ENCODE data around the gene INKA2.
"Not testable (repeated sequence)": the region's sequence is repeated elsewhere in the genome, so short reads cannot be mapped to it uniquely, and the experiment has no call there.

The INKA2 gene

DNA sequence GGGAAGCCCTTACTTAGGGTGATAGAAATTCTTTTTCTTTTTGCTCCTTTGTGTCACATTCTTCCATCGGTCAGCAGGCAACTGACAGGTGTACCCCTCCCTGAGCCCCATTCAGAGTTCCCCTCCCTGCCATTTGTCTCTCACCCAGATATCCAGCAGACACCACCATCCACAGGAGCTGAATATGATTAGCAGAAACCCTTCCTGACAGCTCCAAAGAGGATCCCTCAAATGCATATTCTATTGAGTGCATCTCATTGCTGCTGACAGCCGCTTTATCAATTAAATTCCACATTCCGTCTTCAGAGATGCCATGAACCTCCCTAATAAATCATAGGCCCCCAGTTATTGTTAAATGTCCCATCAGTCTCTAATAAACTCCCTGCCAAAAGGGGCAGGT is 10.4 kb upstream of the INKA2 start:
- DNase-seq = no peak

DNA sequence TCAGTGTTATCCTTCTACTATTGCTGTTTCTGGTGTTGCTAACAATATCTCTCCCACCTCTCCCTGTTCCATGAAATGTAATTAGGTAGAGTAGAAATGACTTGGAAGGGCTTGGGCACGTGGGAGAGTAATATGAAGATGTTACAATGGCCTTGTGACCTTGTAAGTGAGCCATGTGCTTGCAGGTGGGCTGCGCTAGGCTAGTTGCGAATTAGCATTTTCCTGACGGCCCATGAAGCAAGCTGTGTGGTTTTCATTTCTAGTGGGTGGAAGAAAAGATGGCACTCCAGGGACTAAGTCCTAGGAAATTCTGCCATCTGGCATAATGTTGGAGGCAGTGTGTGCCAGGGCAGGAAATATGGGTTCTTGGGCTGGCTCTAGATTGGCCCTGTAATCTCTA is 8.8 kb upstream of the INKA2 start:
- DNase-seq = no peak

- peak; percentile 19 for DNase-seq
These were observed 8.1 kb upstream of the INKA2 start for GRCh38 chr1:111747282-111747734.

DNA sequence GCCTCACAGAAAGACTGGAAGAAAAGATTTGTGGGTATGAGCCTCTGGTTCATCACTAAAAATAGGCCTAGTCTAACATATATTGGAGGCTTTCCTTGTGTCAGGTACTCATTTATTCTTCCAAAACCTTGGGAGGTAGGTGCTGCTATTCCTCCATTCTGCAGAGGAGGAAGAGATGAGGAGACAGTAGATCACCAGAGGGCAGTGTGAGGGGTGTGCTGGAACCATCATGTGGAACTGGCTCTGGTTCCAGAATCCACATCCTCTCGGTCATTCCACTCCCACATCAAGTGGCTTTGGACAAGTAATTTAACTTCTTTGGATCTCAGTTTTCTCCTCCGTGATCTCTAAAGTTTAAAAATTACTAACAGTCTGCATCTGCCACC is 7.4 kb upstream of the INKA2 start:
- DNase-seq = no peak

DNA sequence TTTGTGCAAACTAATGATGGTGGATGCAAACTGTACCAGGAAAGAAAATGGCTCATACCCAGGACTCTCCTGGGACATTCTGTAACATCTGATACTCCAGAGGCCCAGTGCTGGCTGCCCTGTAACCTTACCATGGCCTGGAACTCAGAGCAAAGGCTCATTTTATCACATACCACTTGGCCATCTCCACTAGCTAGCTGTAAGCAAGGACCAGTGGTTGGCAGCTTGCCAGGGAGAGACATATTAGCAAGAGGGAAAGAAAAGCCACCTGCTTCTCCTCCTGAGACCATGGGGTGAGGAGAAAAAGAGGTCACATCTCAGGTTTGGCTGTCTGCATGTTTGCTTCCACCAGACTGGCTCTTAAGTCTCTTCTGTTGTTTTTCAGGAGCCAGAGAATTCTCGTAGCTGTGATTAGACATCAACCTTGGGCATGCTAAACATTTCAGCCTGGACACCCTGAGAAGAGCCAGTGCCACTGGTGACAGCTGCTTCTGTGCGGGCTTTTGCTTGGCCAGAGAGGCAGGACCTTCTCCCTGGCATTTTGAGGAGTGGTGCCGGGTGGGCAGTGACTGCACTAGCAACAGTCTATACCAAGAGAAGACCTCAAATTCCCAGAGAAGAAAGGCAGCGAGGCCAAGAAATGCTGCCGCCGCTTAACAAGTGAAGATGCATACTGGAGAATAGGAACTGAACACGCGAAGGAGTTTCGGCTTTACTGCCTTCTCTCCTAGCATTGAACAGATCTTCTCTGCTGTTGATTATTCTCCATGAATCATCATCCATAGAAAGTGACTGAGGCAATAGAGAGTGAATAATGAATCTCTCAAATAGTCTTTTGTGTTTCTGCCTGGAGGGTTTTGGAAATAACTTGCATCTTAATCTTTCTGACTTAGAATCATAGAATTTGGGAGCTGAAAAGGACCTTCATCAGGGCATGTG is 6.7 kb upstream of the INKA2 start:
- DNase-seq = peak; percentile 19

DNA sequence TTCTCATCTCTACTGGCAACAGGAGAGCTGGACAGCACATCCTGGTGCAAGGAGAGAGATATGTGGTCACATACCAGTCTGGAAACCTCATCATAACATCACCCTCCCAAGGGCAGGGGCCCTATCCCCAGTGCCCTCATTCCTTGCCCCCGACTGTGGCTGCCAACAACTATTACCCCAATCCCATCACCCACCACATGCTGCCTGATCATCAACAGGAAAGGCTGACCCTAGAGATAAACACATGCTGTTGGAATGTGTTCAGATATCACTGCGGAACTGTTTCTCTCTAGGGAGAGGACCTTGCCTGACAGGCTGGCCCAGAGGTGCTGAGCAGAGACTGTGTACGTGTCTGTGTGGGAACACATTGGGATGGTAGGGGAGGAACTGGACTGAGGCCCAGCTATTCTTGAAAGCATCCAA is 4.5 kb upstream of the INKA2 start:
- no peak for DNase-seq

GRCh38 chr1:111742938-111743549 is 3.8 kb upstream of the INKA2 start:
- no peak for DNase-seq

GRCh38 chr1:111742292-111742691 is 3.1 kb upstream of the INKA2 start:
- not testable (repeated sequence) for DNase-seq

- DNase-seq = peak; percentile 46
These were observed 950 bp upstream of the INKA2 start for GRCh38 chr1:111739925-111740765.

DNA sequence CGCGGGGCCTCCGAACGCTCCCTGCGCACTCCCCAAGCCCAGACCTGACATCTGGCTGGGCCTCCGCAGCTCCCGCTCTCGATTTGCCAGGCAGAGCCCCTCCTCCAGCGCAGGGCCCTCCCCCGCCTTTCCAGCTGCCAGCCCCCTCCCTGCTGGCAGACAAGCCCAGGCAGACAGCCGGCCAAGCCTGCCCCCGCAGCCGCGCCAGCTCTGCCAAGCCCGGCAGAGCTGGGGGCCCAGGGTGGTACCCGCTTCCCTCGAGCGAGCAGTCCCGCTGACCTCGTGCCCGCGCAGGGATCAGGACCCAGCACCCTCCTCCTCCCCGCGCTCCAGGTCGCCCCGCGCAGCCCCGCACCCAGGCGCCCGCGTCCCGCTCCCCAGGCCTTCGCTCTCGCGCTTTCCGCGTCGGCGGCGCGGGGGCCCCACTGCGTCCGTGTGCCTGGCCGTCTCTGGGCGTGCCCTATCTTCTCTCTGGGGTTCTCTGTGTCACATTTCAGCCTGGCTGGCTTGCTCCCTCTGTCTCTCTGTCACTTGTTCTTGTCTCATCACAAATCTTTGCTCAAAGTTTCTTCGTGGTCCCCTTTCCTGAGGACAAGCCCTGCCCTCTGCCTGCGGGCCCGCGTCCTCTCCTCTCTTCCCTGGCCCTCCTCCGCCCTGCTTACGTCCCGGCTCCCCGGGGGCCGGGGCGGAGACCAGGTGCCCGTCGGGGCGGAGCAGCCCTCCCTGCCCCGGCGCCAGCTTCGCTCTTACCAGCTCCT is 580 bp downstream of the INKA2 start:
- peak; percentile 84 for DNase-seq

DNA sequence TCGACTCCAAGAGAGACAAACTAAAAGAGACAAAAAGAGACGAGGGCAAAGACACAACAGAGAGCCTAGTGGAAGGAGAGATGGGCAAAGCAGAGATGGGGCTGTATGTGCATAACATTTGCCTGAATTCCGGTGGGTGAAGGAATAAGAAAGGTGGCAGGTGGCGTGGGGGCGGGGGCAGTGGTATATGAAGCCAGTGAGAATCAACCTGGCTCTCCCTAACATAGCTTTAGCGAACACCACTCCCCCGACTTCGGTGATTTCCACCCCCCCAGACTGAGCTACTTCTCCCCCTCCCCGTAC is 1.1 kb downstream of the INKA2 start:
- DNase-seq = peak; percentile 63

DNA sequence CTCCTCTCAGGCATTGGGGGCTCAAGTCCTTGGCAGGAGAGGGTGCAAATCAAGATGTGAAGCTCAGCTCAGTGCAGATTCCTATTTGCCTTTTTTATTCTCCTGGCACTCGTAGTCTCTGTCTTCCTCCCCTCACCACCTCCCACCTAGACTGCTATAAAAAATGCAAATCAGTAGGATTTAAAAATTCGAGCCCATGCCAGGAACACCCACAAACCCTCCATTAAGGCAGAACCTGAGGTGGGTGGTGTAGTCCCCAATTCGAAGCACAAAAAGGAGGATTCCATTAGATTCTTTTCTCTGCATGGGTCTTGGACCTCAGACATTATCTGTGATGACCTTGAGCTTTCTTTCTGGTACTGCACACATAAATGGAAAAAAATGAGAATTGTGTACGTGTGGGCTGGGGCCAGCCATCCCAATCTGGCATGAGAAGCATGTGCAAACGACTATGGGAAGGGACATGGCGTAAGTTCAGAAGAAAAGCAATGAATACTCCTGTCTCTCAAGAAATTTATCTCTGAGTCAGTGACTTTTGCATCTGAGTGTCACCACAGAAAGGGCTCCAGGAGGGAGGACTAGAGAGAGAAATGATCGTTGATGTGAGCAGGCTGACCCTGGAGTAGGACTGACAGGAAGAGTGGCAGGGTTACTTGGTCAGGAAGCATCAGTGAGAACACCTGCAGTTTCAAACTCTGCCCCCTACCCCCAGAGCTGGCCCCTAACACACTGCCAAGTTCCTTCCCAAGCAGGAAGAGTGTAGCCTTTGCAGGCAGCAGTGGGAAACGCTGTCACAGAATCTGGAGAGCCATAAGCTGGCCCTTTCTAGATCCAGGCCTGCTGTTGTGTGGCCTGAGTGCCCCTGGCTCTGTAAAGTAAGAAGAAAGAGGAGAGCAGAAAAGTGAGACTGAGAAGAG is 1.7 kb downstream of the INKA2 start:
- DNase-seq = no peak

DNA sequence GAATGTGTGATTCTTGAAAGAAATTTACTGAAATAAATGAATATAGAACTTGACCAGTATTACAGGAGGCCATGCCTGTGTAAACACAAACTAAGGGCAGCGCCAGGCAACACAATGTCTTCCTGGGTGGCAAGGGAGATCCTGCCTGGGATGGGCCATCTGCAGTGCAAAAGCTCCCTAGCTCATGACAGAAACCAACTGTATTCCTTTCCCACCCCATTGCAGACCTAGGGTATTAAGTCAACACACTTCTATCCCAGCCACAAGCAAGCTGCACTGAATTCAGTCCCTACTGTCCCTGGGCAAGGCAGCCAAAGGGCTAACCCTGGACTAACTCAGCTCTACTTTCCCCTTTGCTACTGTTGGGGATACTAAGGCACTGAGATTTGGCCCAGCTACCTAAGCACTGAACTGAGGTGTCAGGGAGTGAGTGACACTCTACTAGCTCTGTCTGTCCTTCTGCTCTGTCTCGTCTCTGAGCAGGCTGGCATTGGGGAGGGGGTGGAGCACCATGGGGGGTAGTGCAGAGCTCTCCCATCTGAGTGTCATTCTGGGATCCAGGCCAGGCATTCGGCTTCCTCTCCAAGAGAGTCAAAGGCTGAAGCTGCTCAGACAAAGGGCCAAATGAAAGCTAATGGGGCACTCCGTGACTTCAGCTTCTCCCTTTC is 2.5 kb downstream of the INKA2 start:
- DNase-seq = peak; percentile 78

GRCh38 chr1:111735858-111736544 is 3.2 kb downstream of the INKA2 start:
- DNase-seq = peak; percentile 65

- no peak for DNase-seq
These were observed 3.9 kb downstream of the INKA2 start for GRCh38 chr1:111735321-111735720.

DNA sequence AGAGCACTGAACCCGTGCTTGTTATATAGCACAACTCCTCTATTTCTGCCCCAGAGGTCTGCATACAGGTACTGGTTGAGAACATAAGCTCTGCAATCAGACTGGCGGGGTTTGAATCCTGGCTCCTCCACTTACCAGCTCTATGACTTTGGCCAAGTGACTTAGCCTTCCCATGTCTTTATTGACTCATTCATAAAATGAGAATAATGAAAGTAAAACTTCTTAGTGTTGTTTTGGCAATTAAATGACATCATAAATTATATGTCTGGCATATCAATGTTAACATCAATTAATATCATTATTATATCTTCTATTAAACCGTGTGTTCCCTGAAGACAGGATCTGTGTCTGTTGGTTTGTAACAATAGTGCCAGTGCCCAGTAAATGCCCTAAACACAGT is 4.3 kb downstream of the INKA2 start:
- no peak for DNase-seq

DNA sequence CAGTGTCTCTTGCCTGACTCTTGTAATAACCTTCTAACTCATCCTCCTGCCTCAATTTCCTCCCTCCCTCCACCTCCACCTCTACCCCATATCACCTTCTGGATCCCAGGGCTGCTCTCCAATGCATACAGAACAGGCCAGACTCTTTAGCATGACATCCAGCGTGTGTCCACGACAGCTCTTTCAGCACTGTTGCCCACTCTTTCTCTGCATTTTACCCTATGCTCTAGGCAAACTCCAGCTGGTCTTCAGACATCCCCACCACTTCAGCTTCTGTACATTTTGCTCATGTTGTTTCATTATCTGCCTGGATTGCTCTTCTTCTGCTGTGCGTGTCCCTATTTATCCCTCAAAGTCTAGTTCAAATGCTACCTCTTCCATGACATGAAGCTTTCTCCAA is 4.8 kb downstream of the INKA2 start:
- no peak for DNase-seq

- no peak for DNase-seq
These were observed 5.2 kb downstream of the INKA2 start for GRCh38 chr1:111733992-111734341.

DNA sequence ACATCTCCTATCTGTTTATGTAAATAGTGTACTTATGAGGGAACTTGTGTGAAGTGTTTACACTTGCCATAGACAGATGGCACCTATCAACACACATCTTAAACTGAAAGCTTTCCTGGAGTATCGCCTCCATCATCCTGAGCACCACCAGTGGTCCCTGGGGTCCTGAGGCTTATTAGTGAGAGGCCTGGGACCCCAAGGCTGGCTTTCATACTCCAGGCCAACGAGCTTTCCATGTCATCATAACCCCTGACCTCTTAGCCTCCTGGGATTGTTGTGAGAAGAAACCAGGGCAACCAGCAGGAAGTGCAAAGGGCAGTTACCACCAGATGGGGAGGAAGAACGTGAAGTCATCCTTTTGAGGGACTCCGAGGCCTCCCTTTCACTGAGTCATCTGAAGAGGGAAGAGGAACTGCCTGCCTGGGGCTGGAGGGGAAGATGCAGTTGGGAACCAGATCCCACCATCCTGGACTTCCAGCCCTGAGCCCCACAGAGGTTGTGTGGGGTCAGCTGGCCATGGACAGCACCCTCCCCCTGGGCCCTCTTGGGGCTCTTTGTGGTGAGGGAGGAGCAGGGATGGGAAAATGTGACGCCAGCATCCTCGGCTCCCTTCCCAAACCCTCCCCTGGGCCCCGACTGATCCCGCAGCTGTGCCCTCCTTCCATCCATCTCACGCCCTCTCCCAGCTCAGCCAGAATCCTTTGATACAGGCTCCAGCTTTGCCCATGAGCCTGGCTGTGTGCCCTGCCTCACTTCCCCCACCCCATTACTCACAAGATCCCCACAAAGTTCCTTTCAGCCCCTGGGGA is 5.8 kb downstream of the INKA2 start:
- no peak for DNase-seq

DNA sequence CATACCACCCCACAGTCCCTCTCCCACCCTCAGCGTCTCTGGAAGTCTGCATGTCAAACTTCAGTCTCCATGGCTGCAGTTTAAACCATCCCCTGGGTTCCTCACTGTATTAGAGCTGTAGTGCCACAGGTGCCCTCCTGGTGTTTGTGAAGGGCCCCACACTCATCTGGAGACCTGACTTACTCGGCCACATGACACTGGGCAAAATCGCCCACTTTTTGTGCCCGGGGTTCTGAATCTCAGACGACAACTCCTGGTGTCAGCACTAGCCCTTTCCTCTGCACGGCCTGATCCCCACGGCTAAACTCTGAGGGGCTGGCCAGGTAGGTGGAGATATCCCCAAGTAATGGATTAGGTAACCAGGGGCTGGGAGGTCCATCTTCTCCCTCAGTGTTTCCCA is 6.5 kb downstream of the INKA2 start:
- no peak for DNase-seq

All from NCI-H1105 (cell line).